ENCODE results near the gene GNG4.

DNA sequence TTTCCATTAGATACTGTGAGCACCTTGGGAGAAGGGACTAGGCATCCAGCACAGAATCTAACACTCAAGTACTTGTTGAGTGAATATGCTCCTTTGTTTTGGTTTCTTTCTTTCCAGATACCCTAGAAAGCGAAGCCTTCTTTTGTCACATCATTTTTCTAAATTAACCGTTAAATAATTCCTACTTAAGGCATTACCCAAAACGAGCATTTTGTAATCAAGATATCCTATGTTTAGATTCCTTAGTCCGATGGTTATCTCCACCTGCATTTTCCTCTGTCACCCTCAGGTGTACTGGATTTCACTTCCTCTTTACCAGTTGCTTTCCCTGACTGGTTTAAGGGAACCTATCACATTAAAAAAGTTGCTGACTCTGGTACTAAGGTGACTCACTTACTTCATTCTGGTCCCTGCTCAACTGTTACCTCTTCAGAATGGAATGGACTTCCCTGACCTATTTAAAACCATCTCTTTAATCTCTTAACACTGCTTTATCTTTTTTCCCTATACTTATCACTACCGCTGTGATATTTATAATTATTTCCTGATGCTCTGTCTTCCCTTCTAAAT, 148.5 kb downstream of the GNG4 start:
- TF ChIP-seq POLR2A (IDR thresholded peaks at IDR 0.05), result no peak
- TF ChIP-seq CTCF (IDR thresholded peaks at IDR 0.05), result no peak
